ENCODE data around the gene PNPLA3.
"Not testable (repeated sequence)": the region's sequence is repeated elsewhere in the genome, so short reads cannot be mapped to it uniquely, and the experiment has no call there.

PNPLA3 gene

DNA sequence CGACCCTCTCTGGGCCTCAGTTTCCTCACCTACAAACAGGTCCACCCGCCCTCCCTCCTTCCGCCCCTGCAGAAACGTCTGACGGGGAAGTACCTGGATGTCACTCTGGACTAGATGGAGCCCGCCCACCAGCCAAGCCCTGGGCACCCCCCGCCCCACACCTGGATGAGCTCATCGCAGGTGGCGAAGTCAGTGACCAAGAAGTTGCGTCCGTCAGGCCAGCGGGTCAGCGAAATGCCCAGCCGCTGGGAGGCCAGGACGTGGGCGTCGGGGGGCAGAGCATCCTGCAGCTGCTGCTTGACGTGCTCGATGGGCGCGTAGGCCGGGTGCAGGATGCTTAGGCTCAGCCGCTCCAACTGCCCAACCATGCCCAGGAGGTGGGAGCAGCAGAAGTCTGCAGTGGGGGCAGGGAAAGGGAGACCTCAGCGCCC lies 32.7 kb upstream of the PNPLA3 start:
- DNase-seq (ENCODE audit: low spot score): no peak

DNA sequence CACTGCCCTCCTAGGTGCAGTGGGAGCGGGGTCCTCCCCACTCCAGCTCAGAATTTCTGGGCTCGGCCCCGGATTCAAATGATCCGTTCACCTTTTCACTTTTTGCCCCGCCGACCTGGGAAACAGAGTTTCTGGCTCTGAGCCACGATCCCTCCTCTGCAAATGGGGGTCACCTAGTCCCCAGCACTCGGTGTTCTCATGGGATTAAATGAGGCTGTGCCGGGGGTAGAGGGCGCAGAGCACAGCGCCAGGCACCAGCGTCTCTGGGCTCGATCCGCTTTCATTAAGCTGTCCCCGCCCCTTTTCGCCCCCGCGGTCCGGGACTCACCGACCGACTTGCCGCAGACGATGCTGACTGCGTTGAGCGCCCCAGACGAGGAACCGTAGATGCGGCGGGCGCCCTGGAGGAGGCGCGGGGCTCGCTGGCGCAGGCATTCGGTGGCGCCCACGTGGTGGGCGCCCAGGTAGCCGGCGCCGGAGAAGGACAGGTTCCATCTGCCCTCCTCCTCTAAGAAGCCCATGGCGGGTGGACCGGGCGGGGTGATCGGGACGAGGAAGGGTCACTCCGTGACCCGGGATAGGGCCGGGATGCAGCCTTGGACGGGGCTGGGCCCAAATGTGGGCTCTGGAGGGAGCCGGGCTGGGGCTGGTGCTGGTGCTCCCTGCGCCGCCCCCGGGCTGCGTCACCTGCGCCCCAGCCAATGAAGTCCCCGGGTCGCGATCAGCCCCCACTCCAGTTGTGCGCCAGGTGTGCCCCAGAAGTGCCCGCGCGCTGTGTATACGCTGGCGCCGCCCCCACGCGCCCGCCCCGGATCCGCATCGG lies 32.0 kb upstream of the PNPLA3 start, which contains the start of gene PNPLA5:
Gene PNPLA5 (minus strand): TSS at position 654 of the 823 bp plus-strand sequence. CDS start 133 bp downstream, at position 521.
- no peak for DNase-seq (ENCODE audit: low spot score)

DNA sequence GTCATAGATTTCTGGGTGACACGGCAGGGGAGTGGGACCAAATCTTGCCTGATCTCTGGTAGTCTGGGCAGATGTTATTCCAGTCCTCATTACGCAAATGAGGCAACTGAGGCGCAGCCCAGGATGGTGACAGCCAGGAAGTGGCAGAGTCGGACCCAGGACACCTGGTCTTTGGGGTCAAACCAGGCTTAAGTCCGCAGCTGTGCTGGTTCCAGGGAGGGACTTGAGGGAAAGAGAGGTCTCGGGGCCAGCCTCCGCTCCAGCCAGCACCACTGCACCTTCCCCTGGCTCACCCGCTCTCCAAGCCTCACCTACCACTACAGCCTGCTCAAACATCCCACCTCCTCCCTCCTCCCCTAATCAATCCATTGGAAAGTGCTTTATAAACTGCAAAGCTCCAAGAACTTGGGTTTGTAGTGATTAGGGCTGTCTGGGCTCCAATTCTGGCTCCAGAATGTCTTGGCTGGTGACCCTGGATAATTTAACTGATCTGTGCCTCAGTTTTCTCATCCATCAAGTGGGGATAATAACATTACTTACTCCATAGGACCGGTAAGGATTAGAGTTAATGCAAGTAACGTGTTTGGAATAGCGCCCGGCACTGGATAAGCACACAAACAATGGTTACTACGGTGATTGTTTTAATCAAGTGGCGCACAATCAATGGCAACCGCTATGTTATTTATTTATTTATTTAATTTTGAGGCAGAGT lies 31.3 kb upstream of the PNPLA3 start:
- no peak for DNase-seq (ENCODE audit: low spot score)

DNA sequence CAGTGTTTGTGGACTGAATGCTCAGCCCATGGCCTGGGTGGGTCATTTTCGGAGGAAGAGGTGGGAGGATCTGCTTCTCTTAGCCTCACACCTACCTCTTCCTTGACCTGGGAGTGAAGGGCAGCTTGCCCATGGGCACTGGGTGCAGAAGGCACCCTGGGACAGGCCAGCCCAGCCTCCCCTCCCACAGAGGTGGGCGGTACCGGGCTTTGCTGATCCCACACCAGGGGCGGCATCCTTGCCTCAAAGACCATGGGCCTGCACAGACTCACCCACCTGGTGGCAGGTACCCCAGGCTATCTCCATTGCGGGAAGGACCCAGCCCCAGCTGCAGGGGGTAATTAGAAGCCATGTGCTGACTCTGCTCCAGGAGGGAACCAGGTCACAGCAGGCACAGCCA lies 30.3 kb upstream of the PNPLA3 start:
- DNase-seq (ENCODE audit: low spot score): no peak

DNA sequence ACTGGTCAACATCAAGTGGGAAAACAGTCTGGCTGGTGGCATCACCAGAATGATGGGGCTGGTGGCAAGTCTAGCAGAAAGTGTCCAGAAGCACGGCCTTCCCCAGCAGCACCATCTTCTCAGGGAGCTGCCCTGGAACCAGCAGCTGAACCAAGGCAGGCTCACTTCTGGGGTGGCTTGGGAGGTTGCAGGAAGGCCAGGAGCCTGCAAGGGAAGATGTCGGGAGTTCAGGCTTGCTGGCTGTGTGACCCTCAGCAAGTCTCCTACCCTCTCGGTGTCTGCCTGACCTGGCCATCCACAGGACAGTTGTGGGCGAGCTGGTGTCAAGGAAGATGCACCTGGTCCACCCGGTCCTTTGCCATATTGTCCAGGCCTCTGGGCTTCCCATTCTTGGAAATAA lies 29.5 kb upstream of the PNPLA3 start:
- DNase-seq (ENCODE audit: low spot score): no peak

DNA sequence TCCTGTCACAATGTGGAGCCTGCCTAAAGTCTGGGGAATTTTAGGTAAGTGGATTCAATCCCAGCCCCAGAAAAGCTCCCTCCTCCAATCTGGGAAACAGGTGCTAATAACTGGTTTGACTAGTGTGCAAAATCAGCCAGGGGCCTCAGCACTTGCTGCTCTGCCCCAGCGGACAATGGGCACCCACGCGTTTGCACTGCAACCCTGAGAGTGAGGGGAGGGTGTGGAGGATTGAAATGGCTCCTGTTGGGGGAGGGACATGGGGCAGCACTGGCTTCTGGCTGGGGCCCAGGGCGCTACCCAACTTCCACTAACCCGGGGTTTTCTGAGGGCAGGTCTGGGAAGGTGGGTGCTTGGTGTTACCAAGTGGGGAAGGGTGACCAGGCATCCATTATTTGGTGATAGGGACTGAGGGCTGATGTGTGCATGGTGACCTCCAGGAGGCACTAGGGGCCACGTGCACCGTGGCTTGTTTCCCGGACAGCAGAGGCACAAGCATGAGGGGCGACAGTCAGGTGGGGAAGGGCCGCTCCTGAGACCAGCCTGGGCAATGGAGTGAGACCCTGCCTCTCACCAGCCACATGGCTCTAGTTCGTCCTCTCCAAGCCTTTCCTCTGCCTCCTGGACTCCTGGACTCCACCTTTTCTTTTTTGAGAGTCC lies 27.5 kb upstream of the PNPLA3 start:
- no peak for DNase-seq (ENCODE audit: low spot score)

DNA sequence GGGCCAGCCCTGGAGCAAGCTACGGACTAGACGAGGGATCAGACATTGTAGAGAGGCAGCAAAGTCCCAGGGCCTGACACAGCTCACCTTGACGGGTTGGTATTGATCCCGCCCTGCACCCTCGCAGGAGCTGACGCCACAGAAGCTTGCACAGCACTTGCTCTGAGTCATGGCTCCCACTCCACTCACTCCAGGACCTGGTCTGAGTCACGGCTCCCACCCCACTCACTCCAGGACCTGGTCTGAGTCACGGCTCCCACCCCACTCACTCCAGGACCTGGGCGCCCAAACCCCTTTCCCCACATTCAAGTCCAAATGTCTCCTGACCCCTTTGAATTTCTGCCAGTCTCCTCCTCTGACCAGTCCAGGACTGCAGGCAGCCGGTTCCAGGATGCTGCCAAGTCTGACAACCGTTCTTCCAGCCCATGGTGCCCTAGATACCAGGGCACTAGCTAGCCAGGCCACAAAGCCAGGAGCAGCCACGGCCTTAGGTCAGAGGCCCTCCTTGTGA lies 25.8 kb upstream of the PNPLA3 start:
- DNase-seq (ENCODE audit: low spot score): peak; percentile 46

DNA sequence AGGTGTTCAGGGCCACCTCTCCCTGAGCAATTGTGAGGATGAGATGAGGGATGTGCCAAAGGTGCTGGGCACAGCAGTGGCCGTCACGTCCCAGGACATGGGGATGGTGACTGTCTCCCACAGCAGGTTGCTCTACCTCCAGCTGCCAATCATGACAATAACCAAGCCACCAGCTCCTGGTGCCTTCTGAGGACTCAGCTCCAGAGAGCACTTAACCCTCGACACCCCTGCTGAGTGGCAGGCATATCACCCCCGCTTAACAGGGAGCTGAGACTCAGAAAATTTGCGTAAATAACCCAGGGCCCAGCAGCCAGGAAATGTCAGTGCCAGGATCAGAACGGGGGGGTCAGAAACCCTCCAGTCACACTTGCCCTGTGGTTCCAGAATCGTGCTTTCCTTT lies 23.4 kb upstream of the PNPLA3 start:
- no peak for DNase-seq (ENCODE audit: low spot score)

DNA sequence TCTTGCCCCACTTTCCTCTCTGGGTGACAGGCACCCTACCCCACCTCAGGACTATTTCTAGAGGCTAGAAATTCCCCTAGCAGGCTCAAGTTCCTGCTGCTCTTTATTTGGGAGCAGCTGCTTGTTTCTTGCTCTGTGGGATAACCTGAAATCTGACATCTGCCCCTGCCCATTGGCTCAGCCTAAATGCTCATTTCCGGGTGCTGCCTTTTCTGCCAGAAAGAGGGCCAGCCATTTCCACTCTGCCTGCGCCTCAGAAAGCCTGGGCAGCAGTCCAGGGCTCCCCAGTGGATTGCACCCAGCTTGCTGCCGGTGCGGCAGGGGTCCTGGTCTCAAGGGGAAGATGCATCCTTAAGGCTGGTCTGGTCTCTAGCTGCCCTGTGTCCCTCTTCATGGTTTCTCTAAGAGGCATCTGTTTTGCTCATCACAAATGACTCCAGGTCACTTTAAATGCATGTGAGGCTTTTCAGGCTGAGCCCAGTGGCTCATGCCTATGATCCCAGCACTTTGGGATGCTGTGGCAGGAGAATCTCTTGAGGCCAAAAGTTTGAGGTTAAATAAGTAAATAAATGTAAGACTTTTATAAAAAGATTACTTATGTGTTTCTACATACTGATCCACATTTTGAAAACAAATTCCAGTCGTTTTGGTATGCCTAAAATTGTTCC lies 21.5 kb upstream of the PNPLA3 start:
- DNase-seq (ENCODE audit: low spot score): peak; percentile 76

DNA sequence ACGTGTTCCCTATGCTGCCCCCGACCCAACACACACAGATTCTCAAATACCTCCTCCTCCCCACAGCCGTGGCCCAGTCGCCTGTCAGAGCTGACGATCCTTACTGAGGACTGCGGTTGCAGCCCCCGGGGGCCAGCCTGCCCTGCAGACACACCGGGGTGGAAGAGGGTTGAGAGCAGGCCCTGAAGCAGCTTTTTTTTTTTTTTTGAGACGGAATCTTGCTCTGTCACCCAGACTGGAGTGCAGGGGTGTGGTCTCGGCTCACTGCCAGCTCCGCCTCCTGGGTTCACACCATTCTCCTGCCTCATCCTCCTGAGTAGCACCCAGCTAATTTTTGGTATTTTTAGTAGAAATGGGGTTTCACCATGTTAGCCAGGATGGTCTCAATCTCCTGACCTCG lies 20.6 kb upstream of the PNPLA3 start:
- not testable (repeated sequence) for DNase-seq (ENCODE audit: low spot score)

DNA sequence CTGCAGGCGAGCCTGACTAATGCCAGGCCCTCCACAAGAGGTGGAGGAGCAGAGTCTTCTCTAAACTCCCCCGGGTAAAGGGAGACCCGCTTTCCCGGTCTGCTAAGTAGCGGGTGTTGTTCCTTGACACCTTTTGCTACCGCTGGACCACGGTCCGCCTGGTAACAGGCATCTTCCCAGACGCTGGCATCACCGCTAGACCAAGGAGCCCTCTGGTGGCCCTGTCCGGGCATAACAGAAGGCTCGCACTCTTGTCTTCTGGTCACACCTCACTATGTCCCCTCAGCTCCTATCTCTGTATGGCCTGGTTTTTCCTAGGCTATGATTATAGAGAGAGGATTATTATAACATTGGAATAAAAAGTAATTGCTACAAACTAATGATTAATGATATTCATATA lies 19.2 kb upstream of the PNPLA3 start:
- not testable (repeated sequence) for DNase-seq (ENCODE audit: low spot score)

DNA sequence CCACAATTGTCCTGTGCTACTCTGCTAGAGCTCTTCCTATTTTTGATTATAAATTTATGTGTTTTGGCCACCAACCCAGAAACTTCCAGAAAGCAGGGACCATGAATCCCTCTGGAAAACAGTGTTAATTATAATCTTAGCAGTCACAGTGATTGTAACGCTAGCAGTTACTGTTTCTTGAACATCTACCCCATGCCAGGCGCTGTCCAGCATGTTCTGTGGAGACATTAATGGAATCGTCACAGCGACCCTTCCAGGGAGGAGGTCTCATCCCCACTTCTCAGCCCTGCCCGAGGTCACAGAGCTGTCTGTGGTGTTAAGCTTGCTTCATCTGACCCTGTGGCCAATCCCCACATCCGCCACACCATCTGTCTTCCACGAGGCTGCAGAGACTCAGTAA lies 17.9 kb upstream of the PNPLA3 start:
- DNase-seq (ENCODE audit: low spot score): no peak

DNA sequence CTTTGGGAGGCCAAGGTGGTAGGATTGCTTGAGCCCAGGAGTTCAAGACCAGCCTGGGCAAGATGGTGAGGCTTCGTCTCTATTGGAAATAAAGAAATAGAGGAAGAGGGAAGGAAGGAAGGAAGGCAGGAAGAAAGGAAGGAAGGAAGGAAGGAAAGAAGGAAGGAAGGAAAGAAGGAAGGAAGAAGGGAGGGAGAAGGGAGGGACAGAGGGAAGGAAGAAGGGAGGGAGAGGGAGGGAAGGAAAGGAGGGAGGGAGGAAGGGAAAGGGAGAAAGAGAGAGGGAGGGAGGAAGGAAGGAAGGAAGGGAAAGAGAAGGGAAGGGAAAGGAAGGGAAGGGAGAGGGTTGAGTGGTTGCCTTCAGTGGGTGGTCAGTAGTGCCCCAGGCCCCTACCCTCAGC lies 13.9 kb upstream of the PNPLA3 start:
- DNase-seq (ENCODE audit: low spot score): no peak

DNA sequence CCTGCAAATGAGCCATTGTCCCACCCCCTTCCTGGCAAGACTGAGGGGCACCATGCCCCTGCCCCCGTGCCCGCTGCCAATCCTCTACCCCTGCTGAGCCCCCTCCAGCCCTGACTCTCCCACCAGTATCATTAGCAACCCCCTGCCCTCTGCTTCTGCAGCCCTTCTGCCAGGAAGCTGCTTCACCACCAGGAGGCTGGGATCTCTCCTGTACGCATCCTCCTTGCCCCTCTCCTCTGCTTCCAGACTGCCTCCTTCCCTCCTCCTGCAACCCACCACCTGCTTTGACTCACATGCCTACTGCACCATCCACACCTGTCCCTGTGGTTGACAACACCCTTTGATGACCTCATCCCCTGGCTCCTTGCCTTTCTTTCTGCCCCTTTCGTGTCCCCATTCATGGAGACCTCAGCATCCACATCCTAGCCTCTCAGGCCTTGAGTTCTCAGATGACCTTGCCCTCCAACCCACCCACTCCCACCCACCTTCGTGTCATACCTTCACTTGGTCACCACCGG lies 13.4 kb upstream of the PNPLA3 start:
- DNase-seq (ENCODE audit: low spot score): no peak

DNA sequence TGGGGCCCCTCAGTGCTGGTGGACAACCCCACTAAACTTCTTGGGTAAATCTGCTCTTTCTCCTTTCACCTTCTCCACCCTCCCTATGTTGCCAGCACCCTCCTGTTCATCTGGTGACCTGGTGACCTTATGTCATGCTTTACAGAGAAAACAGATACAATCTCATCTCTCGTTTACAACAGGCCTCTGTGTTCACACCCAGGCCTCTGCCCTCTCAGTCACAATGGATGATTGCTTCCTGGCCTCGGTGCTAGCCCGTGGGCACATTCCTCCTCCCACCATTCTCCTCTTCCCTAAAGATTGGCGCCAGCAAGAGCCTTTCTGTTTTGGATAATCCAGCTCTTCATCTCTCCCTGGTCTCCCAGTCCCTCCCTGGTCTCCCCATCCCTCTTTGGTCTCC lies 12.3 kb upstream of the PNPLA3 start:
- DNase-seq (ENCODE audit: low spot score): no peak

DNA sequence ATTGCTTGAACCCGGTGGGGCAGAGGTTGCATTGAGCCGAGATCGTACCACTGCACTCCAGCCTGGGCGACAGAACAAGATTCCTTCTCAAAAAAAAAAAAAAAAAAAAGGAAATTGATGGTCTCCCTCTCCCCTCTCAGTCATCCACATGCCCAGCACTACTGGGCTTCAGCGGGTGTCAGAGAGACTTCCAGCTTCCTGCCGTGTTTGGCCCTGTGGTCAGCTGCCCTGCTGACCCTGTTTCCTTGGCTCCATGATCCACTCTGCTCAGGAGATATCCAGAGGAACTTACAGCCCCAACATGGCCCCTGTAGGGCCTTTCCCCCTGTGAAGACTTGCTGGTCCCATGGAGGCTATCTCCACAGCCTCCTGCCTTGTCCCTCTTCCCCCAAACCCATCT lies 6.1 kb upstream of the PNPLA3 start:
- DNase-seq (ENCODE audit: low spot score): no peak

DNA sequence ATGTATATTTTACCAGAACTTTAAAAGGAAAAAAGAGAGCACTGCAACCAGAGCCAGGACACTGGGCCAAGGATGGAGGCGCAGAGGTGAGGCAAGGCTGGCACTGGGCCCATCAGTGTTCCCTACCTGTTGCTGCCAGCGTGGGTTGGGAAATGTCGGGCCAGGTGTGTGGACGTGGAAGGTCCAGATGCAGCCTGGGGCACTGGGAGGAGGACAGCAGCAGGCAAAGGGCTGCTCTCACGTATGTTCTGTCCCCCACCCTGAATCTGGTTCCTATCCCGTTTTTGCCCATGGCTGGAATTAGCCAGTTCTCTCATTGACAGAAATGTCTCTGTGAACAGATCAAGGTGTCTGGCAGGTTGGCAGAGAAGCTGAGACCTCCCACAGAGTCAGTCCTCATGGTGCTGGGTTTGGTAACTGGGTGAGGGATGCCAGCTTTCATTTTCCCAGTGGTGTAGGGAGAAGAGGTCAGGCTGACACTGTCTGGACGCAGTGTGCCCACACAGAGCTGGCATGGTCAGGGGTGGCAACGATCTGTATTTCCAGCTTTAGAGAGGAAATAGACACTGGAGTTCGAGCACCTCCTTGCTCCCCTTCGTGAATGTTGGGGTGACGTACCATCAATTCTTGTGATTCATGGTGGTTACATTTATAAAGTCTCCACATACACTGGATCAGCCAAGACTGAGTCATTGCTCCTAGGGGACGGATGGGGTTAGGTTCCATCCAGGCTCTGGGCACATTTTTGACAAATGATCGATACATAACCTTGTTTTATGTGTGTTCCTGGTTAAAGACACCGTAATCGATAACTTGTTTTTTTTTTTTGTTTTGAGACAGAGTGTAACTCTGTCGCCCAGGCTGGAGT lies 4.3 kb upstream of the PNPLA3 start:
- no peak for DNase-seq (ENCODE audit: low spot score)

DNA sequence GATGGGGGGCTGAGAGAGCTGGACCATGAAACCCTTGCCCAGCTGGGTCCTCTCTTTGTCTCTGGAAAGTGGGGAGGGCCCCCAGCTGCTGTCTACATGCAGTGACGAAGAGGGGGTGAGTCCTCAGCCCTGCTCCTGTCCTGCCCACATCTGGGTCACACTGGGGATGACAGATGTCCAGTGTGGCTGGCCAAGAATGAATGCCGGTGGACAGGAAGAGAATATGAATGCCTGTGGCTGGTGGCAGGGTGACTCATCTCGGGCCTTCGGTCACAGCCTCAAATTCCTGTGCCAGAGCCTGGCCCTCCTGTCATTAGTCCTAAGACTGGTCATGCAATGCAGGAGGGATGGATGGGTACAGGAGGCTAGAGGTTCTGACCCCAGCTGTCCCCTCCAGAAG lies 2.2 kb upstream of the PNPLA3 start:
- peak; percentile 87 for DNase-seq (ENCODE audit: low spot score)

DNA sequence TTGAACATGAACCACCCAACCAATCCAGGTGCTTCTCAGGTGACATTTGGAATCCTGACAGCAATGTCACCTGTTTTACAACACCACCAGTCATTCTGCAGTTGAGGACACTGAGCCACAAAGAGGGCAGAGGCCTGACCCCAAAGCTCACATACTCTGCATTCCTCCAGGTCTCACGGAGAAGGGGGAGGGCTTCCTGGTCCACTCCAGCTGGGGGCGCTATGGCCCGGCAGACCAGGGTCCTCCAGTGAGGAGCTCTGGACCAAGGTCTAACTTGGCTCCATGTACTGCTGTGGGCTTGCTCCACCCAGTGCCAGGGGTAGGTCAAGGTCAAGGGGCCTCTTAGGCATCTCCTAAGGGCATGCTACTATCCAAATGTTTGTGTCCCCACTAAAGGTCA lies 1.5 kb upstream of the PNPLA3 start:
- DNase-seq (ENCODE audit: low spot score): peak; percentile 14

DNA sequence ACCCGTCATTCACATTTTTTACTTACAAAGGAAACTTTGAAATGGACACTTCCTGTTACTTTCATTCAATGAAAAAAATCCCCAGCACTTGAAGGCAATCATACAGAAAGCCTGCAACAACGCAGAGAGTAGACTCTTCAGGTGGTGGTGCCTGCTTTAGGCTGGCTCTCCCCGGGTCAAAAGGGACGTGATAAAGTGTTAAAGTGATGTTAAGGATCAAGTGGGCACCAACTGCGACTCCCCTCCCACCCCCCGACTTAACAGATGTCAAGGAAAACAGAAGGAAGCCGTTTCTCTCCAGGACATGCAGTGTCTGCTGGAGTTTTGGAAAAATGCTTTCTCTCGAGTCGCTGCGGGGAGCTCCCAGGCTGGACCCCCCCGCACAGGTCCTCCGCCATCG lies 414 bp upstream of the PNPLA3 start:
- DNase-seq (ENCODE audit: low spot score): peak; percentile 18

DNA sequence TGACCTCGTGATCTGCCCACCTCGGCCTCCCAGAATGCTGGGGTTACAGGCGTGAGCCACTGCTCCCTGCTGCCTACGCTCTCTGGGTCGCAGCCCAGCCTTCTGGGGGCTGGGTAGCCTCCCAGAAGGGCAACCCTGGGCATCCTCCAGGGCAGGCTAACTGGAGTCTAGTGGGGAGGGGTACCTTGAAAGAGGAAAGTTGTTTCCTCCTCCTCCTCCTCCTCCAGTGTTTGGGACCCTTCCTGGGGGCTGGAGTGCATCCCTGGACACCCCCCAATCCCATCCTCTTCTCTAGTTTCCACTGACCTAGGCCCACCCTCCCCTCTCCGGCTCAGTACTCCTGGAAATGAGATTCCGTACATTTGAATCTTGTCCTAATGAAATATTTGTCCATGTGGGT lies 1.3 kb downstream of the PNPLA3 start:
- no peak for DNase-seq (ENCODE audit: low spot score)

All from kidney tubule cell (primary cell).